MM.1S (cell line): ENCODE results near the gene NAALADL2.
"Not testable (repeated sequence)": the region's sequence is repeated elsewhere in the genome, so short reads cannot be mapped to it uniquely, and the experiment has no call there.

Experiments
- DNase-seq: peaks from one replicate; pipeline ENCODE4 v3.0.0-alpha.2; 2015
- H2AFZ ChIP-seq: fragments of 300-600 bp; sonication (generic); 2 replicates; pipeline ENCODE4 v1.6.0; 2016; ENCODE audit warnings: antibody characterized with exemption, low read length
- H3F3A ChIP-seq: fragments of 300-600 bp; sonication (generic); 2 replicates; pipeline ENCODE4 v1.6.1; 2016; ENCODE audit warnings: mild to moderate bottlenecking, antibody characterized with exemption, low read length, moderate library complexity, mixed read lengths; ENCODE audit not compliant: insufficient read depth
- H3K27ac ChIP-seq: fragments of 300-600 bp; sonication (generic); 2 replicates; pipeline ENCODE4 v1.5.1; 2016; ENCODE audit warnings: mild to moderate bottlenecking, low read length
- H3K27me3 ChIP-seq: fragments of 300-600 bp; sonication (generic); replicated peaks from 2 replicates; pipeline ENCODE4 v1.6.0; 2016; ENCODE audit warnings: low read length; ENCODE audit not compliant: insufficient read depth
- H3K36me3 ChIP-seq: fragments of 300-600 bp; sonication (generic); replicated peaks from 2 replicates; pipeline ENCODE4 v1.6.1; 2016; ENCODE audit warnings: mild to moderate bottlenecking, low read length, mixed read lengths; ENCODE audit not compliant: insufficient read depth
- H3K4me1 ChIP-seq: fragments of 300-600 bp; sonication (generic); 2 replicates; pipeline ENCODE4 v1.6.1; 2016; ENCODE audit warnings: low read length, mixed read lengths
- H3K4me2 ChIP-seq: fragments of 300-600 bp; sonication (generic); 2 replicates; pipeline ENCODE4 v1.6.0; 2016; ENCODE audit warnings: low read depth, low read length
- H3K4me3 ChIP-seq: fragments of 300-600 bp; sonication (generic); 2 replicates; pipeline ENCODE4 v1.5.1; 2016; ENCODE audit warnings: low read length, mixed read lengths
- H3K79me2 ChIP-seq: fragments of 300-600 bp; sonication (generic); 2 replicates; pipeline ENCODE4 v1.6.1; 2016; ENCODE audit warnings: mixed run types, low read length, mixed read lengths
- H3K9ac ChIP-seq: fragments of 300-600 bp; sonication (generic); 2 replicates; pipeline ENCODE4 v1.6.1; 2016; ENCODE audit warnings: low read length, mixed read lengths
- H3K9me2 ChIP-seq: fragments of 300-600 bp; sonication (generic); replicated peaks from 2 replicates; pipeline ENCODE4 v1.6.1; 2016; ENCODE audit warnings: mild to moderate bottlenecking, low read length, mixed read lengths; ENCODE audit not compliant: insufficient read depth
- H3K9me3 ChIP-seq: fragments of 300-600 bp; sonication (generic); replicated peaks from 2 replicates; pipeline ENCODE4 v1.6.1; 2016; ENCODE audit warnings: mild to moderate bottlenecking, low read length, mixed read lengths; ENCODE audit not compliant: insufficient read depth
- H4K20me1 ChIP-seq: fragments of 300-600 bp; sonication (generic); 2 replicates; pipeline ENCODE4 v1.6.1; 2016; ENCODE audit warnings: mild to moderate bottlenecking, low read length, moderate library complexity, mixed read lengths; ENCODE audit not compliant: insufficient read depth
- EZH2 ChIP-seq: fragments of 300-600 bp; sonication (generic); optimal IDR thresholded peaks from 2 replicates; pipeline ENCODE3; 2017; ENCODE audit warnings: low read depth, mild to moderate bottlenecking, antibody characterized with exemption, low read length, mixed read lengths
- EZH2phosphoT487 ChIP-seq: fragments of 300-600 bp; sonication (generic); IDR thresholded peaks from 2 replicates; pipeline ENCODE4 v1.6.1; 2018; ENCODE audit warnings: antibody characterized with exemption, low read length
- TF ChIP-seq, protein P1 (sequence below): fragments of 300-600 bp; sonication (generic); IDR thresholded peaks from 2 replicates; pipeline ENCODE4 v1.5.1; 2016; ENCODE audit warnings: antibody characterized with exemption, low read length, mixed read lengths

The NAALADL2 gene

DNA sequence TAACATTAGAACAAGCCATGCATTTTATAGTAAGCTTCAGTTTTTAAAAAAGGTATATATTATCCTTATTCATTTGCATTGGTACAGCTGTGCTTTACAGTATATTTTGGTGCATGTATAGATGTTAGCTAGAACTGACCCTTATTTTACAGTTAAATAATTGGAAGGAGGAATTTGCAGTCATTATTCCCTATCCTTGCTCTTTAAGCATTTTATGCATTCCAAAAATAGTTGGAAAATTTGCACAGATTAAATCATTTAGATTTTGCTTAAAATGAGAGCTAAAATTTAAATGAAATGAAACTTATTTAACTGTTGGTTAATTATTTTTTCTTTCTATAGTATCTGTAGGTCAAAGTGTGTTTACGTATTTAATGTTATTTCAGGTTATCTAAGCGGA is 667.1 kb downstream of the NAALADL2 start:
- Histone ChIP-seq H3K9me2 (no peaks in the 10 kb centered on the region), H3K9me3 (no peaks in the 10 kb centered on the region), H3K36me3 (no peaks in the 10 kb centered on the region), H2AFZ (no peak overlapping the region), H3K4me2 (no peak overlapping the region), H3K79me2 (no peaks in the 10 kb centered on the region), H3K9ac (no peak overlapping the region), H3F3A (no peaks in the 10 kb centered on the region), H3K4me1 (no peaks in the 10 kb centered on the region), H4K20me1 (no peaks in the 10 kb centered on the region), H3K4me3 (no peak overlapping the region), H3K27ac (no peak overlapping the region), H3K27me3 (no peaks in the 10 kb centered on the region)
- DNase-seq: no peak
- TF ChIP-seq EZH2: no peak
- TF ChIP-seq EZH2phosphoT487: no peak
- TF ChIP-seq, protein P1, sequence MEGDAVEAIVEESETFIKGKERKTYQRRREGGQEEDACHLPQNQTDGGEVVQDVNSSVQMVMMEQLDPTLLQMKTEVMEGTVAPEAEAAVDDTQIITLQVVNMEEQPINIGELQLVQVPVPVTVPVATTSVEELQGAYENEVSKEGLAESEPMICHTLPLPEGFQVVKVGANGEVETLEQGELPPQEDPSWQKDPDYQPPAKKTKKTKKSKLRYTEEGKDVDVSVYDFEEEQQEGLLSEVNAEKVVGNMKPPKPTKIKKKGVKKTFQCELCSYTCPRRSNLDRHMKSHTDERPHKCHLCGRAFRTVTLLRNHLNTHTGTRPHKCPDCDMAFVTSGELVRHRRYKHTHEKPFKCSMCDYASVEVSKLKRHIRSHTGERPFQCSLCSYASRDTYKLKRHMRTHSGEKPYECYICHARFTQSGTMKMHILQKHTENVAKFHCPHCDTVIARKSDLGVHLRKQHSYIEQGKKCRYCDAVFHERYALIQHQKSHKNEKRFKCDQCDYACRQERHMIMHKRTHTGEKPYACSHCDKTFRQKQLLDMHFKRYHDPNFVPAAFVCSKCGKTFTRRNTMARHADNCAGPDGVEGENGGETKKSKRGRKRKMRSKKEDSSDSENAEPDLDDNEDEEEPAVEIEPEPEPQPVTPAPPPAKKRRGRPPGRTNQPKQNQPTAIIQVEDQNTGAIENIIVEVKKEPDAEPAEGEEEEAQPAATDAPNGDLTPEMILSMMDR: no peak

DNA sequence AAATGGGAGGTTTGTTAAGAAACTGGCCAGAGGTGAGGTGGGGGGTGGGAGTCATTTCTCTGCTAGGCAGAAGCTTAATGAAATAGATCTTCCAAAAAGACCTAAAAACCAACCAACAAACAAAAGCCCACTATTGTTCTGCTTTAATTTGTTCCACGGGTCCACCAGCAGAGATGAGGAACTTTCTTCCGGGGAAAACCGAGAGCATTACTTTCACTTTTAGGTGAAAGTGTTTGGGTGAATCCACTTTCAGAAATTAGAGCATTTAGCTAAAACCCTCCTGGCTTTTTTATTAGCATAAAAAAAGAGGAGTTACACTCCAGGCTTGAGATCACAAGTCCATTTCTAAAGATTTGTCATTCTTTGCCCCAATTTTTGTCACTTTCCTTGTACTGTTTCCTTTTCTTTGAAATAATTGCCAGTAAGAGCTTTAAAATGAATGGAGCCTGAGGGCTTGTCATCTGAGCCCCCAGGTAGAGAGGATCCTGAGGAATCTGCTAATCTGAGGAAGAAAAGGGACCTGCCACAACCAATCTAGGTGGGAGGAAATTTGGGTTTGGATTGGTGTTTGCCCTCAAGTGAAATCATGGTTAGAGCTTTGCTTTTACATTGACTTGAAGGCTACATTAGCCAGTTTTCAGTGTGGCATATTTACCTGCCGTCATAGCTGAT is 667.6 kb downstream of the NAALADL2 start:
- no peak for DNase-seq
- Histone ChIP-seq H3K9me2 (no peaks in the 10 kb centered on the region), H3F3A (no peaks in the 10 kb centered on the region), H3K4me3 (no peak overlapping the region), H2AFZ (no peak overlapping the region), H3K4me1 (no peaks in the 10 kb centered on the region), H4K20me1 (no peaks in the 10 kb centered on the region), H3K36me3 (no peaks in the 10 kb centered on the region), H3K27ac (no peak overlapping the region), H3K27me3 (no peaks in the 10 kb centered on the region), H3K79me2 (no peaks in the 10 kb centered on the region), H3K9ac (no peak overlapping the region), H3K4me2 (no peak overlapping the region), H3K9me3 (no peaks in the 10 kb centered on the region)
- TF ChIP-seq EZH2phosphoT487 (no peak), EZH2 (no peak)
- TF ChIP-seq, protein P1: no peak

DNA sequence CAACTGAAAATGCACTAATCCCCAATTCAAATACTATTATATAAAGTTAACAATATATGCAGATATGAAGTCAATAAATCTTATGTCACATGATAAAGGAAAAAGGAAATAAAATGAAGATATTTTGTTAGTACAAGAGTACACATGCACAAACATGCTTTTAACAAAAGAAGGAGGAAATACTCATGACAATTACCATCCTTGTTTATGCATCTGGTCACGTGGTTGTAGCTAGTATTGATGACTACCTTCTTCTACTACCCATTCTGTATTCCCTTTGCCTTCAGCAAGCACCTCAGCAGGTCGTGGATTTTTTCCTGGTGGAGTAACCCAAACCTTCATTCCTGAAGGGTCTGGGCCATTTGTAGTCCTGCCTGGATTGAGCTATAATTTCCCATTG is 669.6 kb downstream of the NAALADL2 start:
- H3K9me3 ChIP-seq, H3K27ac ChIP-seq, H3K27me3 ChIP-seq: not testable (repeated sequence)

DNA sequence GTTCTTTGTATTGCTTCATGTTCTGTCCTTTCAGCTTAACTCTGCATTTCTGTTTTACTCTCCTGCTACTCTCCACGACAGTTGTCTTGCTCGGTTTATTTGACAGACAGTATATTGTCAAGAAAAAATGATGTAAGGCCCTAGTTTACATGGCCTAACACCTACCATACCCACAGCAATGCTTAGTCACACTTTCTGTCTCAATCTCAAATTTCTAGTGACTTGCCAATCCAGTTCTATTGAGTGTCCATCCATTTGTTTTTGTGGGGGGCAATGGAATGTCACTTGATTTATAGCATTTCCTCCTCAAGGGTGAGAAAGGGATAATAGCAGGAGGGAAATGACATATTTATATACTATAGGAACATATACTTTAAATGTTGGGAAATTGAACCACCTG is 676.2 kb downstream of the NAALADL2 start:
- H3K27ac ChIP-seq: no peak overlapping the region
- no peak for DNase-seq
- no peak for TF ChIP-seq EZH2phosphoT487
- TF ChIP-seq, protein P1: no peak
- no peak for TF ChIP-seq EZH2
- H3F3A ChIP-seq: no peaks in the 10 kb centered on the region
- H3K4me2 ChIP-seq: no peak overlapping the region
- no peak overlapping the region for H3K4me3 ChIP-seq
- H3K9me2 ChIP-seq: no peaks in the 10 kb centered on the region
- H3K4me1 ChIP-seq: peaks cover 3% of the 10 kb centered on the region; the same call in 1 of the 2 replicates
- no peaks in the 10 kb centered on the region for H3K36me3 ChIP-seq
- H3K27me3 ChIP-seq: no peaks in the 10 kb centered on the region
- no peaks in the 10 kb centered on the region for H3K79me2 ChIP-seq
- no peak overlapping the region for H3K9ac ChIP-seq
- H4K20me1 ChIP-seq: no peaks in the 10 kb centered on the region
- no peak overlapping the region for H2AFZ ChIP-seq
- H3K9me3 ChIP-seq: no peaks in the 10 kb centered on the region

More for the DNA sequence above, 669.6 kb downstream of the NAALADL2 start:
- not testable (repeated sequence) for H3K79me2 ChIP-seq, H3K9ac ChIP-seq, H3F3A ChIP-seq, H4K20me1 ChIP-seq, H2AFZ ChIP-seq, H3K4me3 ChIP-seq, H3K36me3 ChIP-seq, DNase-seq, H3K4me1 ChIP-seq, H3K4me2 ChIP-seq, H3K9me2 ChIP-seq
